Stimulated activated CD4-positive, alpha-beta T cell treated with anti-CD3 and anti-CD28 coated beads, Interleukin-15, amount 100 ng/mL, for 1 hour (primary cell): ENCODE results near the gene ZNF697.
"Not testable (repeated sequence)": the region's sequence is repeated elsewhere in the genome, so short reads cannot be mapped to it uniquely, and the experiment has no call there.

Experiments used
- DNase-seq, 2 donors: peaks; one replicate each; pipeline ENCODE4 v3.0.0-alpha.2; 2020; ENCODE audit warnings: low read depth in 1 of 2, low spot score in 1 of 2

The ZNF697 gene

GRCh38 chr1:119603241-119603640 is 44.8 kb downstream of the ZNF697 start:
- DNase-seq: not testable (repeated sequence)

- DNase-seq: not testable (repeated sequence)
Observed at GRCh38 chr1:119602789-119603188, 45.3 kb downstream of the ZNF697 start.

GRCh38 chr1:119602169-119602568 is 45.9 kb downstream of the ZNF697 start:
- DNase-seq: no peak

GRCh38 chr1:119600976-119601375 is 47.1 kb downstream of the ZNF697 start:
- no peak for DNase-seq

GRCh38 chr1:119600561-119600960 is 47.5 kb downstream of the ZNF697 start:
- no peak for DNase-seq

- DNase-seq: no peak
Observed at GRCh38 chr1:119595606-119596005, 52.5 kb downstream of the ZNF697 start.

GRCh38 chr1:119595168-119595567 is 52.9 kb downstream of the ZNF697 start:
- DNase-seq: no peak

GRCh38 chr1:119594376-119594775 is 53.7 kb downstream of the ZNF697 start:
- DNase-seq: no peak

GRCh38 chr1:119593805-119594204 is 54.3 kb downstream of the ZNF697 start:
- DNase-seq: no peak

- no peak for DNase-seq
Observed at GRCh38 chr1:119590393-119590792, 57.7 kb downstream of the ZNF697 start.

- no peak for DNase-seq
Observed at GRCh38 chr1:119588621-119589020, 59.4 kb downstream of the ZNF697 start.

- no peak for DNase-seq
Observed at GRCh38 chr1:119587341-119587740, 60.7 kb downstream of the ZNF697 start.

GRCh38 chr1:119585801-119586200 is 62.3 kb downstream of the ZNF697 start:
- DNase-seq: not testable (repeated sequence)

- no peak for DNase-seq
Observed at GRCh38 chr1:119582801-119583200, 65.3 kb downstream of the ZNF697 start.

GRCh38 chr1:119581076-119581475 is 67.0 kb downstream of the ZNF697 start:
- not testable (repeated sequence) for DNase-seq

- no peak for DNase-seq
Observed at GRCh38 chr1:119573886-119574285, 74.2 kb downstream of the ZNF697 start.

GRCh38 chr1:119569930-119570622 is 78.0 kb downstream of the ZNF697 start:
- DNase-seq: not testable (repeated sequence)
